CD4-positive, alpha-beta memory T cell (primary cell): Measurements from ENCODE around the gene ACCSL. TPM values are rescaled to one million over a fixed set of nuclear protein-coding genes. Genes with fewer than 3 reads are reported as not detected.

Source experiments
- CTCF ChIA-PET: fragments of 350-600 bp; sonication (Branson Sonifier 250); formaldehyde crosslinking; loops from one replicate; lab custom pipeline; 2021; ENCODE audit warnings: inconsistent platforms; ENCODE audit not compliant: partially characterized antibody; lab: Charles Lee
- POLR2A ChIA-PET: fragments of 350-600 bp; sonication (Branson Sonifier 250); formaldehyde crosslinking; loops from one replicate; lab custom pipeline; 2021; ENCODE audit not compliant: partially characterized antibody; lab: Charles Lee
- DNase-seq, 5 donors: peaks; one replicate each; pipeline versions ENCODE4 v3.0.0 to v3.0.0-alpha.2; 2020 to 2022; ENCODE audit warnings: mixed read lengths in 1 of 5
- H3K27ac ChIP-seq: one replicate; pipeline ENCODE4 v1.7.0; 2013; ENCODE audit warnings: low read depth, low read length
- H3K27me3 ChIP-seq: 2 replicates; pipeline ENCODE4 v1.7.0; 2013; ENCODE audit warnings: mild to moderate bottlenecking, low read length, moderate library complexity; ENCODE audit not compliant: insufficient read depth
- H3K36me3 ChIP-seq: 2 replicates; pipeline ENCODE4 v1.7.0; 2013; ENCODE audit warnings: mild to moderate bottlenecking, low read length, moderate library complexity; ENCODE audit not compliant: insufficient read depth
- H3K4me1 ChIP-seq: 2 replicates; pipeline ENCODE4 v1.7.0; 2013; ENCODE audit warnings: mild to moderate bottlenecking, low read length, moderate library complexity; ENCODE audit not compliant: insufficient read depth
- H3K4me3 ChIP-seq, 2 donors: one replicate each; pipeline ENCODE4 v1.7.0; 2013; ENCODE audit warnings: low read length in 2 of 2, mild to moderate bottlenecking in 1 of 2
- H3K9me3 ChIP-seq, 2 donors: one replicate each; pipeline ENCODE4 v1.7.0; 2013; ENCODE audit warnings: low read length in 2 of 2, control low read depth in 1 of 2; ENCODE audit not compliant: control insufficient read depth in 1 of 2
- H3K27ac Mint-ChIP-seq, 7 donors: one replicate each; pipeline ENCODE4 v1.8.0; 2020 to 2021; ENCODE audit warnings: mixed read lengths in 7 of 7, mild to moderate bottlenecking in 6 of 7, inconsistent platforms in 3 of 7, moderate library complexity in 3 of 7
- H3K27me3 Mint-ChIP-seq, 2 donors: one replicate each; pipeline ENCODE4 v1.8.0; 2020 to 2021; ENCODE audit warnings: mixed read lengths in 2 of 2
- H3K36me3 Mint-ChIP-seq, 2 donors: one replicate each; pipeline ENCODE4 v1.8.0; 2020 to 2021; ENCODE audit warnings: mixed read lengths in 2 of 2, inconsistent platforms in 1 of 2, mild to moderate bottlenecking in 1 of 2
- H3K4me1 Mint-ChIP-seq, 4 donors: one replicate each; pipeline ENCODE4 v1.8.0; 2020 to 2021; ENCODE audit warnings: mixed read lengths in 4 of 4, mild to moderate bottlenecking in 1 of 4
- H3K4me3 Mint-ChIP-seq, 8 donors: one replicate each; pipeline ENCODE4 v1.8.0; 2020 to 2021; ENCODE audit warnings: mixed read lengths in 8 of 8, mild to moderate bottlenecking in 7 of 8, moderate library complexity in 6 of 8, inconsistent platforms in 3 of 8
- H3K9me3 Mint-ChIP-seq, 8 donors: one replicate each; pipeline ENCODE4 v1.8.0; 2020 to 2021; ENCODE audit warnings: mixed read lengths in 8 of 8, mild to moderate bottlenecking in 5 of 8, inconsistent platforms in 3 of 8, moderate library complexity in 1 of 8
- intact Hi-C: fragments of 100-400 bp; cut with micrococcal nuclease; formaldehyde crosslinking; loops from one replicate; pipeline ENCODE4 v1.15.1; 2023
- polyA plus RNA-seq, 2 donors: library from polyadenylated mRNA; unstranded; fragments of 300-500 nt; fragmentation: Illumina TruSeq; gene quantifications; one replicate each; pipeline ENCODE4 v1.2.3, GENCODE V29; 2021
- total RNA-seq, 2 experiments: library from RNA; stranded (reverse); gene quantifications; one replicate each; pipeline ENCODE4 v1.2.3, GENCODE V29; 2021

ACCSL gene
- total and polyA plus RNA-seq, 4 experiments from 2014 or later: not detected

GRCh38 chr11:44065161-44065661 lies 17.4 kb downstream of the ACCSL start:
- no peaks in the 10 kb centered on the region for H3K27me3 ChIP-seq
- H3K4me1 ChIP-seq: peaks cover 17% of the 10 kb centered on the region
- intact Hi-C loops: no loop called here
- H3K27ac ChIP-seq: peak overlapping the region; percentile 63
- Mint-ChIP-seq H3K36me3 (peaks cover 0 to 16% of the 10 kb centered on the region in 2 donors), H3K9me3 (no peaks in the 10 kb centered on the region), H3K4me3 (peak overlapping the region; percentile 89 to 98 (median 94)), H3K4me1 (peaks cover 5 to 53% (median 28%) of the 10 kb centered on the region in 4 donors), H3K27me3 (no peaks in the 10 kb centered on the region), H3K27ac (peak overlapping the region; percentile 91 to 95 (median 94))
- DNase-seq: no peak
- no peaks in the 10 kb centered on the region for H3K9me3 ChIP-seq
- peak overlapping the region; percentile 42 to 86 for H3K4me3 ChIP-seq
- ChIA-PET CTCF (interaction anchor here (2.8 to 9.3 kb wide), 2 partner anchors 8 to 28 kb away, joined by 10 to 80 read pairs; partner anchors contain the start of gene EXT2), POLR2A (interaction anchor here (1.2 to 2.5 kb wide), 2 partner anchors 9 to 30 kb away, joined by 3 to 9 read pairs; partner anchors contain the start of gene EXT2)
- H3K36me3 ChIP-seq: no peaks in the 10 kb centered on the region

GRCh38 chr11:44065841-44066731 lies 18.3 kb downstream of the ACCSL start, which contains the start of gene ACCS:
Gene ACCS (plus strand): TSS chr11:44066270. CDS start chr11:44067628, 1,358 bp downstream.
- Histone ChIP-seq H3K36me3 (no peaks in the 10 kb centered on the region), H3K27ac (peak within 1 kb of the TSS; percentile 63), H3K4me1 (peaks cover 17% of the 10 kb centered on the region), H3K4me3 (peak within 1 kb of the TSS; percentile 79 to 86), H3K27me3 (no peaks in the 10 kb centered on the region), H3K9me3 (no peaks in the 10 kb centered on the region)
- ChIA-PET CTCF (interaction anchor here (1.0 to 9.3 kb wide), 5 partner anchors 9 to 35 kb away, joined by 3 to 80 read pairs (median 3); partner anchors contain the start of gene EXT2), POLR2A (interaction anchor here (0.5 to 2.5 kb wide), 3 partner anchors 29 to 385 kb away, joined by 3 to 9 read pairs (median 3); partner anchors contain the start of genes EXT2 and HSD17B12)
- no peaks in the 10 kb centered on the region for H3K27me3 Mint-ChIP-seq
- intact Hi-C loops: loop anchor here (1.0 kb wide), 3 partner anchors 28 to 386 kb away; partner anchors contain the start of genes ALKBH3 and HSD17B12
- H3K27ac Mint-ChIP-seq: peak within 1 kb of the TSS; percentile 91 to 95 (median 94)
- H3K4me1 Mint-ChIP-seq: peaks cover 5 to 54% (median 31%) of the 10 kb centered on the region in 4 donors
- DNase-seq: peak; percentile 87 to 93 (median 89)
- H3K36me3 Mint-ChIP-seq: peaks cover 0 to 20% of the 10 kb centered on the region in 2 donors
- H3K4me3 Mint-ChIP-seq: peak within 1 kb of the TSS; percentile 89 to 98 (median 94)
- no peaks in the 10 kb centered on the region for H3K9me3 Mint-ChIP-seq

DNA sequence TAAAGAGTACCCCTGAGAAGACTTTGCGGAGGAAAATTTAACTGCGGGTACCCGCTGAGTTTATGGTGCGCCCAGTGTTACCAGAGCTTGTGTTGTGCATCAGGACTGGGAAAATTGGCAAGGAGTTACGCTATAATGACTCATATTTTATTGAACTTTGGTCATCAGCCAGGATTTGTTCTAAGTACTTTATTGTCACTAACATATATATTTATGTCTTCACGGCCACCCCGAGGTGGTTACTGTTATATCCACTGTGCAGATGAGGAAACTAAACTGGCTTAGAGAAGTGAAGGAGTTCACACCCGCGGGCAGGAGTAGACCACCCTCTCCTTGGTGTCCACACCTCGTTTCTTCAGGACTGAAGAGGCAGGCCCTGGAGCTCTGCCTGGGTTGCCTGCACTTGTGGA lies 19.0 kb downstream of the ACCSL start:
- peak overlapping the region; percentile 79 to 86 for H3K4me3 ChIP-seq
- H3K9me3 Mint-ChIP-seq: no peaks in the 10 kb centered on the region
- peaks cover 17% of the 10 kb centered on the region for H3K4me1 ChIP-seq
- H3K27me3 ChIP-seq: no peaks in the 10 kb centered on the region
- no peaks in the 10 kb centered on the region for H3K27me3 Mint-ChIP-seq
- intact Hi-C loops: loop anchor here (1.0 kb wide), 3 partner anchors 28 to 386 kb away; partner anchors contain the start of genes ALKBH3 and HSD17B12
- POLR2A ChIA-PET: interaction anchor here (0.5 to 2.5 kb wide), 3 partner anchors 29 to 386 kb away, joined by 3 to 9 read pairs (median 3); partner anchors contain the start of genes EXT2 and HSD17B12
- CTCF ChIA-PET: interaction anchor here (1.0 to 9.3 kb wide), 5 partner anchors 10 to 34 kb away, joined by 3 to 80 read pairs (median 3); partner anchors contain the start of gene EXT2
- H3K4me3 Mint-ChIP-seq: peak overlapping the region; percentile 89 to 98 (median 94)
- peaks cover 0 to 25% of the 10 kb centered on the region in 2 donors for H3K36me3 Mint-ChIP-seq
- peak overlapping the region; percentile 63 for H3K27ac ChIP-seq
- peaks cover 5 to 54% (median 31%) of the 10 kb centered on the region in 4 donors for H3K4me1 Mint-ChIP-seq
- H3K27ac Mint-ChIP-seq: peak overlapping the region; percentile 91 to 95 (median 94)
- no peaks in the 10 kb centered on the region for H3K36me3 ChIP-seq
- no peaks in the 10 kb centered on the region for H3K9me3 ChIP-seq
- DNase-seq: peak in 1 of 5 donors; percentile 1

DNA sequence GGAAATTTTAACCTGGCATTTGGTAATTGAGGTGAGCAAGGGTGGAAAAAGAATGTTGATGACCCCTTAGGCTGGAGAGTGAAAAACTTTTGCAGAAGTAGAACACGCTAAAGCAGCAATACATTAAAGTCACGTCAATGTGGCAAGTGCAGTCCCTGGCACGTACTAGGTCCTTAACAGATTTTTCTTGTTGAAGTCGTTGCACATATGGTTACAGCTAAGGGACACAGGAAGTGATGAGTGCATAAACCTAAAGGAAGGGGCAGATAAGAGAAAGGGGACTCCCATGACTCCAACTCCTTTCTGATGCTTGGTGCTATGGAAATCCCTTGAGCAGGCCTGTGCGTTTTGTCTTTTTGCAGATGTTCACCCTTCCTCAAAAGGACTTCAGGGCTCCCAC lies 19.5 kb downstream of the ACCSL start:
- Mint-ChIP-seq H3K4me3 (peak overlapping the region; percentile 89 to 98 (median 94)), H3K4me1 (peaks cover 5 to 54% (median 31%) of the 10 kb centered on the region in 4 donors), H3K27ac (peak overlapping the region in 6 of 7 donors; percentile 48 to 95 (median 94)), H3K36me3 (peaks cover 0 to 25% of the 10 kb centered on the region in 2 donors), H3K9me3 (no peaks in the 10 kb centered on the region), H3K27me3 (no peaks in the 10 kb centered on the region)
- Histone ChIP-seq H3K27me3 (no peaks in the 10 kb centered on the region), H3K4me3 (no peak overlapping the region), H3K36me3 (no peaks in the 10 kb centered on the region), H3K27ac (no peak overlapping the region), H3K4me1 (peaks cover 17% of the 10 kb centered on the region), H3K9me3 (no peaks in the 10 kb centered on the region)
- DNase-seq: no peak
- POLR2A ChIA-PET: interaction anchor here (2.5 kb wide), 1 partner anchor 28 kb away, joined by 9 read pairs; the partner anchor contains the start of gene EXT2
- CTCF ChIA-PET: interaction anchor here (1.2 to 9.3 kb wide), 3 partner anchors 10 to 26 kb away, joined by 3 to 80 read pairs (median 10); partner anchors contain the start of gene EXT2
- intact Hi-C loops: no loop called here

DNA sequence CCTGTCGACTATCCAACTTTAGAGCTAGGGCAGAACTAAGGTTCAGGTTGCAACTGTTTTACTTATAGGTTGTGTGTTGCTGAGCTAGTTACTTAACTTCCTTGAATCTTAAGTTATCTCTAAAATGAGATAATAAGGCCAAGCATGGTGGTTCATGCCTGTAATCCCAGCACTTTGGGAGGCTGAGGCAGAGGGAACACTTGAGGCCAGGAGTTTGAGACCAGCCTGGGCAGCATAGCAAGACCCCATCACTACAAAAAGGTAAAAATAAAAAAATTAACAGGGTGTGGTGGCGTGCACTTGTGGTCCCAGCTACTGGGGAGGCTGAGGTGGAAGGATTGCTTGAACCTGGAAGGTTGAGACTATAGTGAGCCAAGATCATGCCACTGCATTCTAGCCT lies 20.4 kb downstream of the ACCSL start:
- ChIA-PET POLR2A (no interaction called here), CTCF (interaction anchor here (9.3 kb wide), 1 partner anchor 25 kb away, joined by 80 read pairs; the partner anchor contains the start of gene EXT2)
- Histone ChIP-seq H3K27me3 (no peaks in the 10 kb centered on the region), H3K4me3 (no peak overlapping the region), H3K27ac (no peak overlapping the region), H3K9me3 (no peaks in the 10 kb centered on the region), H3K36me3 (no peaks in the 10 kb centered on the region), H3K4me1 (peaks cover 17% of the 10 kb centered on the region)
- DNase-seq: no peak
- Mint-ChIP-seq H3K4me3 (no peak overlapping the region), H3K27ac (peak overlapping the region in 2 of 7 donors; percentile 15 to 49), H3K4me1 (peaks cover 5 to 54% (median 31%) of the 10 kb centered on the region in 4 donors), H3K27me3 (no peaks in the 10 kb centered on the region), H3K36me3 (peaks cover 0 to 30% of the 10 kb centered on the region in 2 donors), H3K9me3 (no peaks in the 10 kb centered on the region)
- intact Hi-C loops: no loop called here

- CTCF ChIA-PET: interaction anchor here (0.8 to 9.3 kb wide), 2 partner anchors 22 to 181 kb away, joined by 3 to 80 read pairs; partner anchors contain the start of gene EXT2
- Histone ChIP-seq H3K27ac (no peak overlapping the region), H3K4me3 (no peak overlapping the region), H3K4me1 (peaks cover 8% of the 10 kb centered on the region), H3K9me3 (no peaks in the 10 kb centered on the region), H3K27me3 (no peaks in the 10 kb centered on the region), H3K36me3 (no peaks in the 10 kb centered on the region)
- Mint-ChIP-seq H3K36me3 (peaks cover 12 to 51% of the 10 kb centered on the region in 2 donors), H3K27me3 (no peaks in the 10 kb centered on the region), H3K9me3 (no peaks in the 10 kb centered on the region), H3K4me3 (no peak overlapping the region), H3K4me1 (peaks cover 3 to 33% (median 19%) of the 10 kb centered on the region in 4 donors), H3K27ac (no peak overlapping the region)
- POLR2A ChIA-PET: no interaction called here
- DNase-seq: no peak
- intact Hi-C loops: no loop called here
These were observed 23.4 kb downstream of the ACCSL start for GRCh38 chr11:44071157-44071556.
